ENCODE measurements around the gene ATP6V0E2.
A peak's percentile ranks its signal among the peaks of the same experiment; 100 is the strongest.
"Not testable (repeated sequence)": the region's sequence is repeated elsewhere in the genome, so short reads cannot be mapped to it uniquely, and the experiment has no call there.

Gene ATP6V0E2

DNA sequence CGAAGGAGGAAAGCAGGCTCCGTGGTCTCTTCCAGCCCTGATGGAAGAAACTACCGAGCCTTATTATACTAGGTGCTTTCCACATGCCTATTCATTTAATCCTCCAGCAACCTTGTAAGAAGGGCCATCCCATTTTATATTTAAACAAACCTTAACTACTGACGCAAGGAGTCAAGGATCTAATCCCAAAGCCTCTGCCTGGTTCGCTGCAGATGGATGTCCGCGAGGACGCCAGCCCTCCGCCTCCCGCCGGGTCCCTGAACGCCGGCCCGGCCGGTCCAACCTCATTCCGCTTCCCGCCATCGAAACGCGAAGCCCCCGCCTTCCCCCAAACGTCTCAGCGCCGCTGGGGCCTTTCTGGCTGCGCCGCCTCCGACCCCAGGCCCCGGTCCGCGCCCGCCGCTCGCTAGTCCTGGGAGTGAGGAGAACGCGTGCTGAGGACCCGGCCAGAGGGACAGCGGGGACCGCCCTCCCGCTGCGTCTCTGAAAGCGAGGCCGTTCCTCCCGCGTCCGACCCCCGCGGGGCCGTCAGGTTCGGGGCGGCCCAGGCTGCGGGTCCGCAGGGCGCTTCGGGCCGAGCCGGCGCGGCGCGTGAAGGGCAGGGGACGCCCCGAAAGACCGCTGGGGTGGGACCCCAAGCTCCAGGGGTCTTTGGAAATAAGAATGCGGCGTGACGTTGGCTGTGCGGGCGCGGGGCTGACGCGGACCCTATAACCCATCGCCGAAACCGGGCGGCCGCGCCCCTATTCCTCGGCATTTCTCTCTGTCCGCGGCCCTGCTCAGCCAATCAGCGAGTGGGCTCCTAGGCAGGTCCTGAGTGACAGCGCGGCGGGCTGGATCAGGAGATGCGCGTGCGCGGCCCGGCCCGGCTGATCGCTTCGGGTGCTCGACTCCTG lies at the start of gene ATP6V0E2:
TSS of gene ATP6V0E2 (plus strand) at position 896 of the 896 bp plus-strand sequence. CDS start 97 bp downstream, outside the sequence.
- DNase-seq (ENCODE audit: low read depth in 2 of 2): peak; percentile 84 to 91

DNA sequence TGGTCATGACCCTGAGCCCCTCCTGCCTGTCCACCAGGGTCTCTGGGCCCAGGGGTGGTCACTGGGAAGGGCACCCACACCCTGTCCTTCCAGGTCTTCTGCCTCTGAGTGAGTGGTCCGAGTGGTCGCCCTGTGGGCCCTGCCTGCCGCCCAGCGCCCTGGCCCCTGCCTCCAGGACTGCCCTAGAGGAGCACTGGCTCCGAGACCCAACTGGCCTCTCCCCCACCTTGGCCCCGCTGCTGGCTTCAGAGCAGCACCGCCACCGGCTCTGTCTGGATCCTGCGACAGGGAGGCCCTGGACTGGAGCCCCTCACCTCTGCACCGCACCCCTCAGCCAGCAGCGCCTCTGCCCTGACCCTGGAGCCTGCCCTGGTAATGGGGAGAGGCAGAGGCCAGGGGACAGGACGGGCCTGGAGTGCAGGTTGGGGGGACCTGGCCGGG lies 49.4 kb upstream of the ATP6V0E2 start:
- no peak for DNase-seq (ENCODE audit: low read depth in 2 of 2)

DNA sequence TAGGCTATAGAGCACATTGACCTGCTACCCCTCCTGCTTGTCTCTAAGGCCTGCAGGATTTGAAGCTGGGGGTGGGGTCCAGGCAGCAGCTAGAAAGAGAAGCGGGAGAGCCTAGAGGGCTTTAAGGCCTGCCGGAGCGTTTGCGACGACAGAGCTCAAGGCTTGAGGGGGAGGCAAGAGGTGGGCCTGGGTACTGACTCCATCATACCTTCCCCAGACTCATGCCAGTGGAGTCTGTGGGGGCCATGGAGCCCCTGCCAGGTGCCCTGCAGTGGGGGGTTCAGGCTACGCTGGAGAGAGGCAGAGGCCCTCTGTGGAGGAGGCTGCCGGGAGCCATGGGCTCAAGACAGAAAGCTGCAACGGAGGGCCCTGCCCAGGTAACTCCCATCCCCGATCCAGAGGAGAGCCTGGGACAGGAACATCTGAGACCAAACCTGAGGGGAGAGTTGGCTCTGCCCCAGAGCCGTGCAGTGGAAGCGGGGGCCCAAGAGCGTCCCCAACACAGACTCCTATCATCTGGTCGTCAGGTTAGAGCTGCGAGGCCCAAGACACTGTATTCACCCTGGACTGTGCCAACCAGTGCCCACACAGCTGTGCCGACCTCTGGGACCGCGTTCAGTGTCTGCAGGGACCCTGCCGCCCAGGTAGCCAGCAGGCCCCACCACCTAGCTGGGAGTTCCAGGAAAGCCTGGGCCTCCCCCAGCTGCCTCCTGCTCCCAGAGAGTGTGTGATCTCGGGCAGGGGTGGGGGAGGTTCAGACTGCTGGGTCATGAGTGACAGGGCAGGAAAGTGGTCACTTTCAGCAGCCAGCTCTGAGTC lies 48.8 kb upstream of the ATP6V0E2 start:
- no peak for DNase-seq (ENCODE audit: low read depth in 2 of 2)

DNA sequence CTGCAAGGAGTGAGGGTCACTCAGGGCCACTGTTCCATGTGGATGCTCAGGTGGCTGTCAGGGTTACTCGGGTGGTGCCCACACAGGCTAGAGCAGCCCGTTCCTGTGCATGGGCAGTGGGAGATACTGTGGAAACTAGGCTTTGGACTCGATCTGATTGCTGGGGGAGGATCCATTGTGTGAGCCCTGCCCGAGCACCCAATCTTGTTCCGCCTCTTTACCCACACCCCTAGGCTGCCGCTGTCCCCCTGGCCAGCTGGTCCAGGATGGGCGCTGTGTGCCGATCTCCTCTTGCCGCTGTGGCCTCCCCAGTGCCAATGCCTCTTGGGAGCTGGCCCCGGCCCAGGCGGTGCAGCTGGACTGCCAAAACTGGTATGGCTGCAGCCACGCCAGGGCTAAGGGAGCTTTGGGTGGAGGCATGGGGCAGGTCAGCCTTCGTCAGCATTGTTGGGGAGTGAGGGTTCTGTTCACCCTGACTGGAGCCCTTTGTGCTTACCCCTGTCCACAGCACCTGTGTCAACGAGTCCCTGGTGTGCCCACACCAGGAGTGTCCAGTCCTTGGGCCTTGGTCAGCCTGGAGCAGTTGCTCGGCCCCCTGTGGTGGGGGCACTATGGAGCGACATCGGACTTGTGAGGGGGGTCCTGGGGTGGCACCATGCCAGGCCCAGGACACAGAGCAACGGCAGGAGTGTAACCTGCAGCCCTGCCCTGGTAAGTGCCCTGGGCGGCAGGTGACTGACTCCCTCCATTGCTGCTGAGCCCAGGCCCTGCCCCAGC lies 48.0 kb upstream of the ATP6V0E2 start:
- DNase-seq (ENCODE audit: low read depth in 2 of 2): no peak

GRCh38 chr7:149826344-149827088 lies 47.3 kb upstream of the ATP6V0E2 start:
- no peak for DNase-seq (ENCODE audit: low read depth in 2 of 2)

DNA sequence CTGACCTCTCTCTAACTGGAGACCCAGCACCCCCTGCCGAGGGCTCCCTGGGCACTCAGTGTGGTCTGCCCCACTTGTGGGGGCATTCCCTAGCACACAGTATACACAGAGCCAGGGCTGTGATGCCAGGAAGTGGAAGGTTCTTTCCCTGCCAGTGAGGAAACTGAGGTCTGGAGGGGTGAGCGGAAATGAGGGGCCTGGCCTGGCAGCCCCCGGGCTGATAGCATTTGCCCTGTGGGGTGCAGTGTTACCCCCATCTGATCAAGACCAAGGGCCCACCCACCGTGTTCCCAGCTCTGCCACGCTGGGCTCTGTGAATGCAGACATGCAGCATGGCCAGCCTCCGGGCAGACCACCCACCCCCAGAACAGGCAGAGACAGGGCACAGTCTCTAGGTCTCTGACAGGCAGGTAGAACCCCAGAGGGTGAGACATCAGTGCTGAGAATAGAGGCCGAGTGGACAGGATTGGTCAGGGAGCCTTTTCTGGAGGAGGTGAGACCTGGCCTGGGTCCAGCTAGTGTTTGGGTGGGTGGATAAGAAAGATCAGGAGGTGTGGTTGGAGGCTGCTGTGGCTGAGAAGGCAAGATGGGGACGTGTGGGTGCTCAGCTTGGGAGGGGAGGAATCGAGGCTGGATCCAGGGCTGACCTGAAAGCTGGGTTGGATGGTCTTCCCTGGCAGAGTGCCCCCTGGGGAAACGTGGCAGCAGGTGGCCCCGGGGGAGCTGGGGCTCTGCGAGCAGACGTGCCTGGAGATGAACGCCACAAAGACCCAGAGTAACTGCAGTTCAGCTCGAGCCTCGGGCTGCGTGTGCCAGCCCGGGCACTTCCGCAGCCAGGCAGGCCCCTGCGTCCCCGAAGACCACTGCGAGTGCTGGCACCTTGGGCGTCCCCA lies 46.4 kb upstream of the ATP6V0E2 start:
- DNase-seq (ENCODE audit: low read depth in 2 of 2): no peak

DNA sequence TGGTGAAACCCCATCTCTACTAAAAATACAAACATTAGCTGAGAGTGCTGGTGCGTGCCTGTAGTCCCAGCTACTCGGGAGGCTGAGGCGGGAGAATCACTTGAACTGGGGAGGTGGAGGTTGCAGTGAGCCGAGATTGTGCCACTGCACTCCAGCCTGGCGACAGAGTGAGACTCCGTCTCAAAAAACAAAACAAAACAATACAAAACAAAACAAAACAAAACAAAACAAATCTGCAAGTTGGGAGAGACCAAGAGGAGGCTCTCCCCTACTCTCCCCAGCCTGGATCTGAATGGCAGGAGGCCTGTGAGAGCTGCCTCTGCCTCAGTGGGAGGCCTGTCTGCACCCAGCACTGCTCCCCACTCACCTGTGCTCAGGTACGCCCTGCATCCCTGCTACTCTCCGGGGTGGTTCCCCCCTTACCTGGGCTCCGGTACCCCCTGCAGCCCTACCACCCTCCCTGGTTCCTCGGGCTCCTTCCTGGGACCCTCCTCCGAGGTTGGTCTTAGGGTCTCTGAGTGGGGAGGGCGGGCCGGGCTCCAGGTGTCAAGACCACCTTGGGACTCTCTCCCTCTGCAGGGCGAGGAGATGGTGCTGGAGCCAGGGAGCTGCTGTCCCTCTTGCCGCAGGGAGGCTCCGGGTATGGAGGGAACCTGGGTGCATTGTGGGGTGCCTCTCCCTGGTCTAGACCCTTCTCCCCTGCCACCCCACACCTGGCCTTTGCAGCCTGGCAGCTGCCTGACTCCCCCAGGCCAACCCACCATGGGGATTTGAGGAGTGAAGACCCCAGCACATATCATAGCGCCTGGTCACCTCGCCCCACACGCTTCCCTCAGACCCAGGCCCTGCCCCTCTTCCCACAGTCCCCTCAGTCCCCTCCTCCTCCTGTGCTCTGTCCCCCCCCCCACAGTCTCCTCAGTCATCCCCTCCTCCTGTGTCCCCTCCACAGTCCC lies 45.1 kb upstream of the ATP6V0E2 start:
- DNase-seq (ENCODE audit: low read depth in 2 of 2): no peak

DNA sequence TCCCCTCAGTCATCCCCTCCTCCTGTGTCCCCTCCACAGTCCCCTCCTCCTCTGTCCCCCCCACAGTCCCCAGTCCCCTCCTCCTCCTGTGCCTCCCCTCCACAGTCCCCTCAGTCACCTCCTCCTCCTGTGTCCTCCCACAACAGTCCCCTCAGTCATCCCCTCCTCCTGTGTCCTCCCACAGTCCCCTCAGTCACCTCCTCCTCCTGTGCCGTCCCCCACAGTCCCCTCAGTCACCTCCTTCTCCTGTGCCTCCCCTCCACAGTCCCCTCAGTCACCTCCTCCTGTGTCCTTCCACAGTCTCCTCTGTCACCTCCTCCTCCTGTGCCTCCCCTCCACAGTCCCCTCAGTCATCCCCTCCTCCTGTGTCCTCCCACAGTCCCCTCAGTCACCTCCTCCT lies 43.2 kb upstream of the ATP6V0E2 start:
- DNase-seq (ENCODE audit: low read depth in 2 of 2): not testable (repeated sequence)

DNA sequence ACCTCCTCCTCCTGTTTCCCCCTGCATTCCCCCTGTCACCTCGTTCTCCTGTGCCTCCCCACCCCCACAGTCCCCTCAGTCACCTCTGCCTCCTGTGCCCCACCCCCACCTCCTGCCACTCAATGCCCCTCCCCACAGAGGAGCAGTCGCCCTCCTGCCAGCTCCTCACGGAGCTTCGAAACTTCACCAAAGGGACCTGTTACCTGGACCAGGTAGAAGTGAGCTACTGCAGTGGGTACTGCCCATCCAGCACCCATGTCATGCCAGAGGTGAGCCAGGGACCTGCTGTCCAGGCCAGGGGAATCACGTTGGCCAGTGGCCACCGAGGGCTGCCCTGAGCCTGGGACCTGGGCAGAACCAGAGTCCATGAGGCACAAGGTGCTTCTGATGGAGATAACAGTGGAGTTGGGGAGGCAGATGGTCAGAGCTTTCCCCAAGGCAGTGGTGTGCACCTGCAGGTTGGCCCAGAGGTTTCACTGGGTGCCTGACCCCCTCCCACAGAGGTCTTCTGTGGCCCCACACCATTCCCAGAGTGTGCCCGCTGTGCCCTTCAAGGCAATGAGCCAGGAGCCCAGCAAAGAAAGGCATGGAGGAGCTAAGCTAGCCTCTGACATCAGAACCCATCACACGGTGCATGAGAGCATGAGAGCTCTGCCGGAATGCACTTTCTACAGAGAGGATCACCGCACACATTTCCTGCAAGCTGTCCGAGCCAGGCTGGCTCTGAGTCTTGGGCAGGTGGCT lies 42.6 kb upstream of the ATP6V0E2 start:
- DNase-seq (ENCODE audit: low read depth in 2 of 2): no peak

DNA sequence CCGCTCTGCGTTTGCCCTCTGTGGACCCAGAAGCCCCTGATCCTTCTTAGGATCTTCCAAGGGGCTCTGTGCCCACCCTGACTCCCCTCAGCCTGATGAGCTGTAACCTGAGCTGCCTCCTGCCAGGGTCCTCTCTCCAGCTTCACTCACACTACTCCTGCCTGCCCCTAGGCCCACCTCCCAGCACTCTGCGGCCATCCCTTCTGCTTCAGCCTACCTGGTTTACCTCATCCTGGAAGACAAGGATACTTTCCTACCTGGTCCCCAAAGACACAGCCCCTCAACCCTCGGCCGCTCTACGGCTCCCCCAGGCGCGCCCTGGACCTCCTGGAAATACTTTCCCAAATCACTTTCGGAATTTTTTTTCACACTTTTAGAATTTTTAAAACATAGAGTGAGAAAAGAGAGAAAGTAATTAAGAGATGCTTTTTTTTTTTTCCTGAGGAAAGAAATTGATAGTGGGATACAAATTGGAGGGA lies 42.0 kb upstream of the ATP6V0E2 start:
- no peak for DNase-seq (ENCODE audit: low read depth in 2 of 2)

DNA sequence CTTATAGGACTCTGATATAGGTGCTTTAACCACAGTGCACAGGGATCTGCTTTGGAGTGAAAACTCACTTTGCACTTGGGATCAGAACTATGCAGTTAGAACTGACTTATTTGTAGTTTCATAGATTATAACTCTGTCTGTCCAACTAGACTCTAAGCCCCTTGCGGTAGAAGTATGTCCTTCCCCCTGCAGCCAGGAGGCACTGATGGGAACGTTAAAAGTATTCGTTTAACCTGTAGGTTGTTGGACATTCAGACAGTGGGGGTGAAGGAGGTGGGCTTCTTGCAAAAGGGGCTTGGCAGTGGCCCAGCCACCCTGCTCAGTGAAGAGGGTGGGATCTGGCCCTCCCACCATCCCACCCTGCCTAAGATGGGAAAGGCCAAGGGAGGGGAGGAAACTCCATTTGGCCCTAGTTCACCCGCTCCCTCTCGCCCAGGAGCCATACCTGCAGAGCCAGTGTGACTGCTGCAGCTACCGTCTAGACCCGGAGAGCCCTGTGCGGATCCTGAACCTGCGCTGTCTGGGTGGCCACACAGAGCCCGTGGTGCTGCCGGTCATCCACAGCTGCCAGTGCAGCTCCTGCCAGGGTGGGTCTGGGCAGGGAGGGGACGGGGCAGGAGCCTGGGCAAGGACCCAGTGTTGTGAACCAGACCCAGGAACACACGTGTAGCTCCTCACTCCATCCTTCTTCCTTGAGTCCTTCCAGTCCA lies 41.3 kb upstream of the ATP6V0E2 start:
- no peak for DNase-seq (ENCODE audit: low read depth in 2 of 2)

- DNase-seq (ENCODE audit: low read depth in 2 of 2): no peak
These were observed 40.2 kb upstream of the ATP6V0E2 start for GRCh38 chr7:149833495-149834130.

- DNase-seq (ENCODE audit: low read depth in 2 of 2): no peak
These were observed 39.2 kb upstream of the ATP6V0E2 start for GRCh38 chr7:149834601-149835000.

- DNase-seq (ENCODE audit: low read depth in 2 of 2): no peak
These were observed 37.3 kb upstream of the ATP6V0E2 start for GRCh38 chr7:149836434-149836833.

GRCh38 chr7:149837564-149838223 lies 36.1 kb upstream of the ATP6V0E2 start:
- no peak for DNase-seq (ENCODE audit: low read depth in 2 of 2)

DNA sequence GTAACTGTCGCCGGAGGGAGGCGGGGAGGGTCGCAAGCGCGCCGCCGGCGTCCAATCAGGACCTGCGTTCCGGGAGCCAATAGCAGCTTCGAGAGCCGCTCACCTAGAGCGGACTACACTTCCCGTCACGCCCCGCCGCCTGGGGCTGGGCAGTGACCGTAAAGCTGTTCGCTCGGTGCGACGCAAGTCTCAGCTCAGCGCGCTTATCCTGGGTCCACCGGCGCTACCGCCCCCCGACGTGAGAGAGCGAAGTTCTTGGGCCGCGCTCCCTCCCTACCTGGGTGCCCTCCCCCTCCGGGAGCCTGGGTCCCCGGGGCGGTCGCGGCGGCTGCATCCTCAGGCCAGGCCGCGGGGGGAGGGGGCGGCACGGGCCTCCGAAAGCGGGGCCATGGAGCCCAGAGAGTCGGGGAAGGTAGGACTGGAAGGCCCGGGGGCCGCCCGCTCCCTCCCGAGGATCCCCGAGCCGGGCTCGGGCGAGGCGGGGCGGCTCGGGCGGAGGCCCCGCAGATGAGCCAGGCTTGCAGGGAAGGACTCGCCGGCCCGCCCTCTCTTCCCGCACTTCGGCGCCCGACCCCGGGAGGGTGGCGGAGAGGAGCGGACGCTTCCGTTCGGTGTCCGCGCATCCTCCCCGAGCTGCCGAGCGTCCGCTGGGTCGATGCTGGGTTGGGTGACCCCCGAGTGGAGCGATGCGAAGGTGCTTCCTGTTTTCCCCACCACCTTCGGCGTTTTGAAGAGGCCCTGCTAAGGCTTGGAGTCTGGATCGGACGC lies 35.4 kb upstream of the ATP6V0E2 start, which contains the start of gene ZNF862:
TSS of gene ZNF862 (plus strand) at position 152 of the 768 bp plus-strand sequence. CDS start at position 389, 237 bp downstream.
- peak; percentile 92 to 93 for DNase-seq (ENCODE audit: low read depth in 2 of 2)

Data from activated CD4-positive, alpha-beta T cell treated with anti-CD3 and anti-CD28 coated beads for 24 hours (primary cell).